Measurements from ENCODE around the gene LMF1.

The LMF1 gene

DNA sequence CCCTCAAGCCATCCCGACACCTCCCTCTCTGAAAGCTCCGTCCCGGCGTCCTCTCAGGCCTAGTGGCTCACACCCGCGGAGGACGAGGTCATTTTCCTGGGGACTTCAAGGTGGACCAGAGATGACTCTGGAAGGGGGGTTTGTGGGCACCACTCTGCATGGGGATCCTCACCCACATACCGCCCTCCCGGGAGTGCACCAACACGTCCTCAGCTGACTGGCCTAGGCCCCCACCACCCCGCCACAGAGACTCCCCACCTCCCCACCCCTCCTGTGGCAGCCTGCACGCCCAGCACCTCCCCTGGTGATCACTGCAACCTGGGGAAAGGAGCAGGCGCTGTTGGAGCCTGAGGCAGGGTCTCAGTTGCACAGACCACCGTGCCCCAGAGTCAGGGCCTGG is 8.4 kb upstream of the LMF1 start:
- Histone ChIP-seq H3K4me1 (ENCODE audit: control insufficient read depth in 2 of 2, insufficient read depth in 2 of 2, low read length in 2 of 2) (no peaks in the 10 kb centered on the region), H3K27ac (ENCODE audit: low read depth in 2 of 2, low read length in 2 of 2) (no peak overlapping the region), H3K9ac (ENCODE audit: low read depth in 1 of 2, low read length in 2 of 2) (no peak overlapping the region), H3K27me3 (ENCODE audit: control insufficient read depth in 2 of 2, insufficient read depth in 2 of 2, low read length in 2 of 2) (peaks cover 7 to 28% of the 10 kb centered on the region in 2 donors), H3K36me3 (ENCODE audit: control insufficient read depth in 2 of 2, insufficient read depth in 2 of 2, low read length in 2 of 2) (no peaks in the 10 kb centered on the region), H3K4me3 (ENCODE audit: low read length in 2 of 2) (no peak overlapping the region), H3K9me3 (ENCODE audit: control insufficient read depth in 2 of 2, low read length in 2 of 2) (no peaks in the 10 kb centered on the region)

DNA sequence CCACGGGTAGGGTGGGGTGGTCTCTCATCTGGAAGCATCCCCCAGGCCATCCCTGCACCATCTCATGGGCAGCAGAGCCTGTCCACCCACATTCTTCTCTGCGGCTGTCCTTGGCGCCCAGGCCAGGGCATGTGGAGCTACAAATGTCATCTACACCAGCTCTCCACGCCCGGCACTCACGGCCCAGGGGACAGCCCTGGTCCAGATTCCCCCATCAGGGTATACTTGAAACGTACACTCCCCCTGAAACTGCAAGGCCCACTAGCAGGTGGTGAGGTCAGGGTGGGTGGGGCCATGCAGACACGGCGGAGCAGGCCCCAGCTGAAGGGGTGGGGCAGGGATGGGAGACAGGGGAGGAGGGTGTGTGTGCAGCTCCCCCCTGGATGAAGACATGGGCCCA is 7.6 kb upstream of the LMF1 start:
- H3K27ac ChIP-seq (ENCODE audit: low read depth in 2 of 2, low read length in 2 of 2): no peak overlapping the region
- H3K4me3 ChIP-seq (ENCODE audit: low read length in 2 of 2): no peak overlapping the region
- no peaks in the 10 kb centered on the region for H3K4me1 ChIP-seq (ENCODE audit: control insufficient read depth in 2 of 2, insufficient read depth in 2 of 2, low read length in 2 of 2)
- no peaks in the 10 kb centered on the region for H3K36me3 ChIP-seq (ENCODE audit: control insufficient read depth in 2 of 2, insufficient read depth in 2 of 2, low read length in 2 of 2)
- peaks cover 7 to 28% of the 10 kb centered on the region in 2 donors for H3K27me3 ChIP-seq (ENCODE audit: control insufficient read depth in 2 of 2, insufficient read depth in 2 of 2, low read length in 2 of 2)
- no peak overlapping the region for H3K9ac ChIP-seq (ENCODE audit: low read depth in 1 of 2, low read length in 2 of 2)
- no peaks in the 10 kb centered on the region for H3K9me3 ChIP-seq (ENCODE audit: control insufficient read depth in 2 of 2, low read length in 2 of 2)

DNA sequence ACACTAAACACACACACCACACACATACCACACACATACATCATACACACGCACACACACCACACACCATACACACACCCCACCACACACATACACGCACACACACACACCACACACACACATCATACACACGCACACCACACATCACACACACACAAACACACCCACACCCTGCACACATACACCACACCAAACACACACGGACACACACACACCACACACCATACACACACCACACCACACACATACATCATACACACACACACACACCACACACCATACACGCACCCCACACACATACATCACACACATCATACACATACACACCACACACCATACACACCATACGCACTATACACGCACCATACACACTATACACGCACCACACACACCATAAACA is 7.1 kb upstream of the LMF1 start:
- H3K9me3 ChIP-seq (ENCODE audit: control insufficient read depth in 2 of 2, low read length in 2 of 2): no peaks in the 10 kb centered on the region
- H3K36me3 ChIP-seq (ENCODE audit: control insufficient read depth in 2 of 2, insufficient read depth in 2 of 2, low read length in 2 of 2): no peaks in the 10 kb centered on the region
- peaks cover 6 to 28% of the 10 kb centered on the region in 2 donors for H3K27me3 ChIP-seq (ENCODE audit: control insufficient read depth in 2 of 2, insufficient read depth in 2 of 2, low read length in 2 of 2)
- H3K4me1 ChIP-seq (ENCODE audit: control insufficient read depth in 2 of 2, insufficient read depth in 2 of 2, low read length in 2 of 2): no peaks in the 10 kb centered on the region
- no peak overlapping the region for H3K27ac ChIP-seq (ENCODE audit: low read depth in 2 of 2, low read length in 2 of 2)
- no peak overlapping the region for H3K4me3 ChIP-seq (ENCODE audit: low read length in 2 of 2)
- no peak overlapping the region for H3K9ac ChIP-seq (ENCODE audit: low read depth in 1 of 2, low read length in 2 of 2)

DNA sequence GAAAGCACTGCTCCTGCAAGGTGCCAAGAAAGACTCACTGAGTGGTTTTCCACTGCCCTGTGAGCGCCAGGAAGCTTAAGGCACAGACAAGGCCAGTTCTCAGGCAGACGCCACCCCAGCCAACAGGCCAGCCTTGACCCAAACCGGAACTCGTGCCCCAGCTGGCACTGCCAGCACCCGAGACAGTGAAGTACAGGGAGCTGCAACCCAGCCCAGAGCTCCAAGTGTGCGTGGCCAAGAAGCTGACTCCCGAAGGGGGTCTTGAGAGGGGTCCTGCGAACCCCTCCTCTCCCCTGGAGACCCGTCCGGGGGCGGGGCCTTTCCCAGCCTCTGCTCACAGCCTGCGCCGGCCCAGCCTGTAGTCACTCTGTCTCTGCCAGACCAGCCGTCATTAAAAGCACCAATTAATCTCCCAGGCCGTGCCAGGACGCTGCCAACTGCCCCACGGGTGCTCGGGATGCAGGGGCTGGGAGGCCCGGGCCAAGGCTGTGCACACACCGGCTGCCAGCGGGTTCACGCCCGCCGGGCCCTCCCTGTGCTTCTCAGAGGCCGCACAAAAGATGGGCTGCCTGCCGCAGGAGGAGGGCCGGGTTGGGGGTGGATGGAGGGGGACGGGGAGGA is 6.4 kb upstream of the LMF1 start:
- Histone ChIP-seq H3K27me3 (ENCODE audit: control insufficient read depth in 2 of 2, insufficient read depth in 2 of 2, low read length in 2 of 2) (peaks cover 0 to 21% of the 10 kb centered on the region in 2 donors), H3K9ac (ENCODE audit: low read depth in 1 of 2, low read length in 2 of 2) (no peak overlapping the region), H3K4me3 (ENCODE audit: low read length in 2 of 2) (no peak overlapping the region), H3K9me3 (ENCODE audit: control insufficient read depth in 2 of 2, low read length in 2 of 2) (no peaks in the 10 kb centered on the region), H3K4me1 (ENCODE audit: control insufficient read depth in 2 of 2, insufficient read depth in 2 of 2, low read length in 2 of 2) (no peaks in the 10 kb centered on the region), H3K27ac (ENCODE audit: low read depth in 2 of 2, low read length in 2 of 2) (no peak overlapping the region), H3K36me3 (ENCODE audit: control insufficient read depth in 2 of 2, insufficient read depth in 2 of 2, low read length in 2 of 2) (no peaks in the 10 kb centered on the region)

DNA sequence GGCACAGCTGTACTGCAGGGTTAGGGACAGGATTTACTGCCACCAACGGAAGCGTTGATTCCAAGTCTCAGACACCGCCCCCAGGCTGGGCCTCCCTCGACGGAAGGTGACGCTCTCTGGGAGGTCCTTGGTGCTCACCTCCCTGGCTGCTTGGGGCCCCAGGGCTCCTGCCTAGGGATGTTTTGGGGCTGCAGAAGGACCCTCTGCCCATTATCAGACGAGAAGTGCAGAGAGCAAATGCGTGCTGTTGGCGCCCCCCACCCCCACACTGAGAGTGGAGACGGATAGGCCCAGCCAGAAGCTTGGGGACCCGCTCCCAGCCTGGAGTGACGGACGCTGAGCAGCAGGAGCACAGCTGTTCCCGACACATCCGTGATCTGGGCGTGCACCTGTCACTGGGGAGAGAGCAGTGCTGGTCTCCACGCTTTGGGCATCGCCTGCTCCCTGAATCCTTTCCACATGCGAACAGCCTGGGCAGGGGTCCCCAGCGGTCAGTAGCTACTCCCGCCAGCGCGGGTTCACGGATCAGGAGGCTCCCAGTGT is 5.7 kb upstream of the LMF1 start:
- no peaks in the 10 kb centered on the region for H3K4me1 ChIP-seq (ENCODE audit: control insufficient read depth in 2 of 2, insufficient read depth in 2 of 2, low read length in 2 of 2)
- no peaks in the 10 kb centered on the region for H3K9me3 ChIP-seq (ENCODE audit: control insufficient read depth in 2 of 2, low read length in 2 of 2)
- H3K4me3 ChIP-seq (ENCODE audit: low read length in 2 of 2): no peak overlapping the region
- no peak overlapping the region for H3K27ac ChIP-seq (ENCODE audit: low read depth in 2 of 2, low read length in 2 of 2)
- no peak overlapping the region for H3K9ac ChIP-seq (ENCODE audit: low read depth in 1 of 2, low read length in 2 of 2)
- H3K27me3 ChIP-seq (ENCODE audit: control insufficient read depth in 2 of 2, insufficient read depth in 2 of 2, low read length in 2 of 2): peaks cover 0 to 20% of the 10 kb centered on the region in 2 donors
- no peaks in the 10 kb centered on the region for H3K36me3 ChIP-seq (ENCODE audit: control insufficient read depth in 2 of 2, insufficient read depth in 2 of 2, low read length in 2 of 2)

DNA sequence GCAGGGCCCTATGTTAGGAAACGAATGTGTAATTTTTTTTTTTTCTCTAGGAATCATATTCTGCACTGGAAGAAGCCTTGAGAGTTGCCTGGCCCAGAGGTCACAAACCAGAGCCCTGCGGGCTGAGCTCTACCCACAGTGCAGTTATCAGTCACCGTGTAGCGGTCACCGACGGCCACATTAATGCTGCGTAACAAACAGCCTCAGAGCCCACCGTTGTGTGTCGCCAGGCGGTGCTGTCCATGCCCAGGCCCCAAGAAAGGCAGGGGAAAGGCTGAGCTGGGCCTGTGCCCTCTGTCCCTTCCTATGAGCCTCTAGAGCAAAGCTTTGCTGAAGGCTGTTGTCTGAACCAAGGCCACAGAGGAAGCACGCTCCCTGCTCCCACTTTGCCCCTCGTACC is 4.5 kb upstream of the LMF1 start:
- peaks cover 0 to 20% of the 10 kb centered on the region in 2 donors for H3K27me3 ChIP-seq (ENCODE audit: control insufficient read depth in 2 of 2, insufficient read depth in 2 of 2, low read length in 2 of 2)
- no peaks in the 10 kb centered on the region for H3K9me3 ChIP-seq (ENCODE audit: control insufficient read depth in 2 of 2, low read length in 2 of 2)
- peaks cover 0 to 4% of the 10 kb centered on the region in 2 donors for H3K4me1 ChIP-seq (ENCODE audit: control insufficient read depth in 2 of 2, insufficient read depth in 2 of 2, low read length in 2 of 2)
- H3K9ac ChIP-seq (ENCODE audit: low read depth in 1 of 2, low read length in 2 of 2): no peak overlapping the region
- no peaks in the 10 kb centered on the region for H3K36me3 ChIP-seq (ENCODE audit: control insufficient read depth in 2 of 2, insufficient read depth in 2 of 2, low read length in 2 of 2)
- H3K4me3 ChIP-seq (ENCODE audit: low read length in 2 of 2): no peak overlapping the region
- H3K27ac ChIP-seq (ENCODE audit: low read depth in 2 of 2, low read length in 2 of 2): no peak overlapping the region

DNA sequence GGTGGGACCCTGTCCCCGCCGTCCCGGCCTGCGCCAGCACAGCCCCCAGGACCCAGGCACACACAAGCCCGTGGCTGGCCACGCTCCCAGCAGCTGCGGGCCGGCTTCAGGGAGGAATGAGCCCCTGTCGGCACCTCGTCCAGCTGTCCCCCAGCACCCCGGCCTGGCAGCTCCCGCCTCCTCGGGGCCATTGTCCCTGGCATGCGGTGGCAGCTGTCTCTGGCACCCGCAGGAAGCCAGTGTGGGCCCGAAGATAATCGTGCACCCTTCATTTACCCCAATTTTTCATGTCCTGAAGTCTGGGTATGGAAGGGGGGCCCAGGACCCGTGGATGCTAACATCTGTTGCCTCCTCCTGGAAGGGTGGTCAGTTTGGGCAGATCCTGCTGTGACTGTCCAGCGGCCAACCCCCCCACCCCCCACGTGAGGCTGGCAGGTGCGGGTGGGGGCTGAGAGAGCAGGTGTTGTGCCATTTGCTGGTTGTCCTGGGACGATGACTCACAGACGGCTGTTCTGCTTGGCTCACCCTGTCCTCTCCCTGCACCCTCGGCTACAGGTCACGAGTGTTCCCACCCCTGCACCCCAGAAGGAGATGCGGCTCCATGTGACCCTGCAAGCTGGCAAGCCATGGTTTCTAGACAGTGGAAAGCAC is 4.0 kb upstream of the LMF1 start:
- no peaks in the 10 kb centered on the region for H3K36me3 ChIP-seq (ENCODE audit: control insufficient read depth in 2 of 2, insufficient read depth in 2 of 2, low read length in 2 of 2)
- H3K27me3 ChIP-seq (ENCODE audit: control insufficient read depth in 2 of 2, insufficient read depth in 2 of 2, low read length in 2 of 2): peaks cover 0 to 17% of the 10 kb centered on the region in 2 donors
- H3K4me1 ChIP-seq (ENCODE audit: control insufficient read depth in 2 of 2, insufficient read depth in 2 of 2, low read length in 2 of 2): peaks cover 5 to 8% of the 10 kb centered on the region in 2 donors
- no peak overlapping the region for H3K9ac ChIP-seq (ENCODE audit: low read depth in 1 of 2, low read length in 2 of 2)
- no peak overlapping the region for H3K4me3 ChIP-seq (ENCODE audit: low read length in 2 of 2)
- no peak overlapping the region for H3K27ac ChIP-seq (ENCODE audit: low read depth in 2 of 2, low read length in 2 of 2)
- no peaks in the 10 kb centered on the region for H3K9me3 ChIP-seq (ENCODE audit: control insufficient read depth in 2 of 2, low read length in 2 of 2)

DNA sequence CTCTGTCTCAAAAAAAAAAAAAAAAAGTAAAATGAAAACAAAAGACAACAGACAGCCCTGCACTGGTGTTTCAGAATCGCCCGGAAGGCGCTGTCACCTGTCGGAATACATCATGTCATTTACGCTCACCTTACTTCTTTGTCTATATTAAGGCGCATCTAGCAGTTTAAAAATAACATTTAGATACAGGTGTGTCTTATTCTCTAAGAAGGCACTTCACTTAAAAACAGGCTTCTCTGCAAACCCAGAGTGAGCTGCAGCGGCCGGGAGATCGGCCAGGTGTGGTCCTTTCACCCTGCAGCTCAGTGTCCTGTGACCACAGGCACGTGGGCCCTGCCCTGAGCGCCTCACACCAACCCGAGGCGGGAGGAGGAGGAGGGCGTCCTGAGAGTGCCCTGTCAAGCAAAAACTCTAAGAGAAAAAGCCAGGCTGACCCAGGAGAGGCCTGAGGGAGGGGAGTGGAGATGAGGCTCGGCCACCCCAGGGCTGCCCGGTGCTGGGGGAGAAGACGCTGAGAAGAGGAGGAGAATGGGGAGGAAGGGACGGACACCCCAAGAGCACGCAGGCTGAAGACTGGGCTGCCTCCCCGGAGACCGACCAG is 3.3 kb upstream of the LMF1 start:
- Histone ChIP-seq H3K4me1 (ENCODE audit: control insufficient read depth in 2 of 2, insufficient read depth in 2 of 2, low read length in 2 of 2) (peaks cover 8 to 11% of the 10 kb centered on the region in 2 donors), H3K36me3 (ENCODE audit: control insufficient read depth in 2 of 2, insufficient read depth in 2 of 2, low read length in 2 of 2) (no peaks in the 10 kb centered on the region), H3K27ac (ENCODE audit: low read depth in 2 of 2, low read length in 2 of 2) (no peak overlapping the region), H3K9ac (ENCODE audit: low read depth in 1 of 2, low read length in 2 of 2) (no peak overlapping the region), H3K9me3 (ENCODE audit: control insufficient read depth in 2 of 2, low read length in 2 of 2) (no peaks in the 10 kb centered on the region), H3K4me3 (ENCODE audit: low read length in 2 of 2) (no peak overlapping the region), H3K27me3 (ENCODE audit: control insufficient read depth in 2 of 2, insufficient read depth in 2 of 2, low read length in 2 of 2) (peaks cover 0 to 16% of the 10 kb centered on the region in 2 donors)

DNA sequence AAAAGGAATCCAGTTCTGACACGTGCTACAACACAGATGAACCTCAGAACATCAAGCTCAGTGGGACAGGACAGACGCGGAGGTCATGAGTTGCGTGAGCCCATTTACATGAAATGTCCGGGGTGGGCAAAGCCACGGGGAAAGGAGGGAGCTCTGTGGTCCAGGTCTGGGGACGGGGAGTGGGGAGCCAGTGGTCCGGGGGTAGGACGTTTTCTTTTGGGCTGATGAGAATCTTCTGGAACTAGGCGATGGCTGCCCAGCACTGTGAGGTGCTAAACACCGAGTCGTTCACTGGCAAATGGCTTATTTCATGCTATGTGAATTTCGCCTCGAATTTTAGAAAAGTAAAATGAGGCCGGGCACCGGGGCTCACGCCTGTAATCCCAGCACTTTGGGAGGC is 2.6 kb upstream of the LMF1 start:
- no peaks in the 10 kb centered on the region for H3K36me3 ChIP-seq (ENCODE audit: control insufficient read depth in 2 of 2, insufficient read depth in 2 of 2, low read length in 2 of 2)
- no peaks in the 10 kb centered on the region for H3K9me3 ChIP-seq (ENCODE audit: control insufficient read depth in 2 of 2, low read length in 2 of 2)
- H3K4me3 ChIP-seq (ENCODE audit: low read length in 2 of 2): no peak overlapping the region
- no peak overlapping the region for H3K9ac ChIP-seq (ENCODE audit: low read depth in 1 of 2, low read length in 2 of 2)
- H3K27ac ChIP-seq (ENCODE audit: low read depth in 2 of 2, low read length in 2 of 2): no peak overlapping the region
- peaks cover 8 to 11% of the 10 kb centered on the region in 2 donors for H3K4me1 ChIP-seq (ENCODE audit: control insufficient read depth in 2 of 2, insufficient read depth in 2 of 2, low read length in 2 of 2)
- peaks cover 0 to 9% of the 10 kb centered on the region in 2 donors for H3K27me3 ChIP-seq (ENCODE audit: control insufficient read depth in 2 of 2, insufficient read depth in 2 of 2, low read length in 2 of 2)

DNA sequence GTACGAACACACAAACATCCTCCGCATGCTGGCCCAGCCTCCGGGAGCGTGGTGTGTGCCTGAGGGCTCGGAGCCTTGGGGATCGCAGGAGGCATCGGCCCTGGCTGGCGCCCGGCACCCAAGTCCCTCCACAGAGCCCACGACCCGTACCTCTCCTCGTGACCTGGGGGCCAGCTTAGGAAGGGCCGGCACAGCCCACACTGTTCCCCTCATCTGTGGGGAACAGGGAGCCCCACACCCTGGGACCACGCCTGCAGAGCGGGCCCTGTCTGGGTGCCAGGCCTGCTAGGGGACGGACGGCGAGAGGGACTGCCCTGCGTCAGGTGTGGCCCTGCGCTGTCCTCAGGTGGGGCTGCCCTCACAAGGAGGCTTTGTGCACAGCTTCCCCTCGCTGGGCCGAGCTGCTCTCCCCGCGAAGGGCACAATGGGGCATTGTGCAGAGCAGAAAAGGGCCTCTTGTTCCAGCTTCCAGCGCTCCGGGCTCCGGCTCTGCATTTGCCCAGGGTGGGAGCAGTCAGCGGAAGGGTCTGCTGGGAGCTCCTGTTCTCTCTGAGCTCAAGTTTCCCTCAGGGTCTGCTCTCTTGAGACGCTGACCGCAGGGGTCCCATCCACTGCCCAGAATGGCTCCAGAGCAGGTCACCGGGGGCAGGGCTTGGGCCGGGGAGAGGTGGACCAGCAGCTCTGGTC is 1.7 kb upstream of the LMF1 start:
- Histone ChIP-seq H3K9me3 (ENCODE audit: control insufficient read depth in 2 of 2, low read length in 2 of 2) (no peaks in the 10 kb centered on the region), H3K4me3 (ENCODE audit: low read length in 2 of 2) (no peak overlapping the region), H3K36me3 (ENCODE audit: control insufficient read depth in 2 of 2, insufficient read depth in 2 of 2, low read length in 2 of 2) (no peaks in the 10 kb centered on the region), H3K27me3 (ENCODE audit: control insufficient read depth in 2 of 2, insufficient read depth in 2 of 2, low read length in 2 of 2) (no peaks in the 10 kb centered on the region), H3K27ac (ENCODE audit: low read depth in 2 of 2, low read length in 2 of 2) (peak overlapping the region in 1 of 2 donors; percentile 11), H3K9ac (ENCODE audit: low read depth in 1 of 2, low read length in 2 of 2) (no peak overlapping the region), H3K4me1 (ENCODE audit: control insufficient read depth in 2 of 2, insufficient read depth in 2 of 2, low read length in 2 of 2) (peaks cover 8 to 11% of the 10 kb centered on the region in 2 donors)
